Measurements from ENCODE around the gene KIRREL1.

DNA sequence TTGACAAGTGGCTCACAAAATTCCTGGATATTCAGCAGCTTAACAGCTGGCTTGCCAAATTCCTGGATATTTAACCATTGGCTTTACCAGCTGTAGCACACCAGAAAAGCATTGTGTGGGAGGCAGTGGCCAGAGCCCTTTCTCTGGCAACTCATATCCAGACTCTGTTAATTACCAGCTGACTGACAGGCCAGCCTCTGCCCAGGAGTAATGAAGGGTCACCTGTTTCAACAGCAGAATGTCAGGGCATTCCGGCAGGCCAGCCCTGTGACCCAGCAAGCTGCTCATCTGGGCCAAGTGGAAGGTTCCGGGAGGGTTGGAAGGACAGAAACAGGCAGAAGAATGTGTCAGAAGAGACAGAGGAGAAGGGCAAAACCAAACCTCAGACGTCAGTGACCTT, 35.2 kb upstream of the KIRREL1 start:
- TF ChIP-seq POLR2AphosphoS5 (IDR thresholded peaks at IDR 0.05): no peak
- TF ChIP-seq, protein P1, sequence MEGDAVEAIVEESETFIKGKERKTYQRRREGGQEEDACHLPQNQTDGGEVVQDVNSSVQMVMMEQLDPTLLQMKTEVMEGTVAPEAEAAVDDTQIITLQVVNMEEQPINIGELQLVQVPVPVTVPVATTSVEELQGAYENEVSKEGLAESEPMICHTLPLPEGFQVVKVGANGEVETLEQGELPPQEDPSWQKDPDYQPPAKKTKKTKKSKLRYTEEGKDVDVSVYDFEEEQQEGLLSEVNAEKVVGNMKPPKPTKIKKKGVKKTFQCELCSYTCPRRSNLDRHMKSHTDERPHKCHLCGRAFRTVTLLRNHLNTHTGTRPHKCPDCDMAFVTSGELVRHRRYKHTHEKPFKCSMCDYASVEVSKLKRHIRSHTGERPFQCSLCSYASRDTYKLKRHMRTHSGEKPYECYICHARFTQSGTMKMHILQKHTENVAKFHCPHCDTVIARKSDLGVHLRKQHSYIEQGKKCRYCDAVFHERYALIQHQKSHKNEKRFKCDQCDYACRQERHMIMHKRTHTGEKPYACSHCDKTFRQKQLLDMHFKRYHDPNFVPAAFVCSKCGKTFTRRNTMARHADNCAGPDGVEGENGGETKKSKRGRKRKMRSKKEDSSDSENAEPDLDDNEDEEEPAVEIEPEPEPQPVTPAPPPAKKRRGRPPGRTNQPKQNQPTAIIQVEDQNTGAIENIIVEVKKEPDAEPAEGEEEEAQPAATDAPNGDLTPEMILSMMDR (IDR thresholded peaks at IDR 0.05 in 8 of 11, conservative IDR thresholded peaks at IDR 0.05 in 3 of 11): no peak

All from spleen (tissue), 7 donors.